22Rv1 (cell line): ENCODE data around the gene HACD3.

Source experiments
- H3K27ac ChIP-seq: fragments of 450-650 bp; 2 replicates; pipeline ENCODE4 v1.5.1; 2017
- CTCF ChIP-seq: fragments of 450-650 bp; IDR thresholded peaks from 2 replicates; pipeline ENCODE4 v1.5.1; 2017; ENCODE audit warnings: mild to moderate bottlenecking
- ZFX ChIP-seq: fragments of 450-650 bp; IDR thresholded peaks from 2 replicates; pipeline ENCODE4 v1.6.1; 2017; ENCODE audit warnings: antibody characterized with exemption, borderline replicate concordance

The HACD3 gene

GRCh38 chr15:65578904-65579728 is 48.9 kb downstream of the HACD3 start:
- no peak overlapping the region; the same call in 1 of the 2 replicates for H3K27ac ChIP-seq
- TF ChIP-seq CTCF (no peak), ZFX (no peak)

- H3K27ac ChIP-seq = no peak overlapping the region; the same call in 1 of the 2 replicates
- TF ChIP-seq ZFX = no peak
- TF ChIP-seq CTCF = no peak
Observed at GRCh38 chr15:65579762-65580161, 49.5 kb downstream of the HACD3 start.

- H3K27ac ChIP-seq = no peak overlapping the region
- TF ChIP-seq CTCF = no peak
Observed at GRCh38 chr15:65580287-65580686, 50.0 kb downstream of the HACD3 start.

GRCh38 chr15:65583701-65584100 is 53.4 kb downstream of the HACD3 start:
- TF ChIP-seq ZFX (no peak), CTCF (no peak)
- H3K27ac ChIP-seq = no peak overlapping the region

- H3K27ac ChIP-seq = no peak overlapping the region
- TF ChIP-seq ZFX (no peak), CTCF (no peak)
Observed at GRCh38 chr15:65584241-65584640, 54.0 kb downstream of the HACD3 start.

GRCh38 chr15:65587094-65587493 is 56.8 kb downstream of the HACD3 start:
- H3K27ac ChIP-seq = no peak overlapping the region
- TF ChIP-seq ZFX (no peak), CTCF (no peak)

- TF ChIP-seq ZFX (no peak), CTCF (peak; percentile 42)
- no peak overlapping the region for H3K27ac ChIP-seq
Observed at GRCh38 chr15:65595960-65596359, 65.7 kb downstream of the HACD3 start.
